SK-N-SH (cell line): ENCODE results near the gene GTPBP4. TPM values are rescaled to one million over a fixed set of nuclear protein-coding genes. Genes with fewer than 3 reads are reported as not detected.

Experiments
- polyA plus RNA-seq, 3 experiments: library from polyadenylated mRNA; depleted of rRNA; stranded (reverse); fragments of >200 nt; gene quantifications; 2 replicates each; pipeline ENCODE4 v1.2.3, GENCODE V29; 2012

Gene GTPBP4
- polyA plus RNA-seq, 1 of the 3 experiments (the other 2 are of a cell fraction), result 36.6 TPM

Other genes with a start within 250 kb of the GTPBP4 start
- 23.3 and 25.1 TPM in 2 replicates for gene LARP4B, start 56.7 kb upstream of the GTPBP4 start, polyA plus RNA-seq (2012; rRNA removed)
- gene IDI2, start 37.4 kb downstream of the GTPBP4 start, polyA plus RNA-seq (2012; rRNA removed), result not detected in 2 replicates
- 15.9 and 19.6 TPM in 2 replicates for gene IDI1, start 60.7 kb downstream of the GTPBP4 start, polyA plus RNA-seq (2012; rRNA removed)
- gene WDR37, start 68.0 kb downstream of the GTPBP4 start, polyA plus RNA-seq (2012; rRNA removed), result 11.9 and 13.4 TPM in 2 replicates